Transverse colon (tissue), 3 donors: Measurements from ENCODE around the gene TRPM8.

Experiments
- CTCF ChIP-seq, 5 experiments: fragments of 200-600 bp in 3 of 5; fragments of 450-650 bp in 2 of 5; sonication (generic) in 3 of 5; IDR thresholded peaks; 1 replicate in 2 of 5; 2 replicates in 3 of 5; pipeline ENCODE4 v1.5.1; 2016 to 2017; ENCODE audit warnings: antibody characterized with exemption in 5 of 5, inconsistent platforms in 3 of 5, mild to moderate bottlenecking in 2 of 5, moderate library complexity in 1 of 5
- POLR2A ChIP-seq: fragments of 450-650 bp; IDR thresholded peaks from one replicate; pipeline ENCODE4 v1.6.1; 2016; ENCODE audit warnings: antibody characterized with exemption, mild to moderate bottlenecking, moderate library complexity

DNA sequence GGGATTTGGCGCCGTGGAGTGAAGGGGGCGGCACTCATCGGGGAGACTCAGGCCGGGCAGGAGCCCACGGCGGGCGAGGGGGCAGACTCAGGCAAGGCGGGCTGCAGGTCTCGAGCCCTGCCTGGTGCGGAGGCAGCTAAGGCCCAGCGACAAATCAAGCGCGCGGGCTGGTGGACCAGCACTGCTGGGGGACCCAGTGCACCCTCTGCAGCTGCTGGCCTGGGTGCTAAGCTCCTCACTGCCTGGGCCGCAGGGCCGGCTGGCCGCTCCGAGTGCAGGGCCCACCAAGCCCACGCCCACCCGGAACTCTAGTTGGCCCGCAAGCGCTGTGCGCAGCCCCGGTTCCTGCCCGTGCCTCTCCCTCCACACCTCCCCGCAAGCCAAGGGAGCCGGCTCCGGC is 107.1 kb downstream of the TRPM8 start:
- TF ChIP-seq POLR2A (no peak), CTCF (IDR thresholded peaks at IDR 0.05) (no peak)
